ENCODE measurements around the gene KRT4.

KRT4 gene

GRCh38 chr12:52809166-52809565 lies 4.8 kb downstream of the KRT4 start:
- no peak overlapping the region for H3K27ac ChIP-seq (ENCODE audit: low read length)
- no peak overlapping the region for H3K4me3 ChIP-seq (ENCODE audit: low read length)
- no peaks in the 10 kb centered on the region for H3K9me3 ChIP-seq (ENCODE audit: control insufficient read depth, low read depth, low read length)
- no peaks in the 10 kb centered on the region for H3K36me3 ChIP-seq (ENCODE audit: control insufficient read depth, low read depth, low read length)
- no peaks in the 10 kb centered on the region for H3K27me3 ChIP-seq (ENCODE audit: control insufficient read depth, insufficient read depth, low read length)
- H3K9ac ChIP-seq (ENCODE audit: low read length), result no peak overlapping the region
- peaks cover 9% of the 10 kb centered on the region for H3K4me1 ChIP-seq (ENCODE audit: control insufficient read depth, low read depth, low read length)

- H3K36me3 ChIP-seq (ENCODE audit: control insufficient read depth, low read depth, low read length), result no peaks in the 10 kb centered on the region
- H3K27me3 ChIP-seq (ENCODE audit: control insufficient read depth, insufficient read depth, low read length), result no peaks in the 10 kb centered on the region
Measured at GRCh38 chr12:52808573-52809160, 5.2 kb downstream of the KRT4 start.

GRCh38 chr12:52807544-52808470 lies 6.1 kb downstream of the KRT4 start:
- Histone ChIP-seq H3K4me1 (ENCODE audit: control insufficient read depth, low read depth, low read length) (peaks cover 9% of the 10 kb centered on the region), H3K27me3 (ENCODE audit: control insufficient read depth, insufficient read depth, low read length) (no peaks in the 10 kb centered on the region)

More at GRCh38 chr12:52808573-52809160, 5.2 kb downstream of the KRT4 start:
- Histone ChIP-seq H3K27ac (ENCODE audit: low read length) (no peak overlapping the region), H3K9me3 (ENCODE audit: control insufficient read depth, low read depth, low read length) (no peaks in the 10 kb centered on the region), H3K4me1 (ENCODE audit: control insufficient read depth, low read depth, low read length) (peaks cover 9% of the 10 kb centered on the region), H3K9ac (ENCODE audit: low read length) (no peak overlapping the region), H3K4me3 (ENCODE audit: low read length) (no peak overlapping the region)

GRCh38 chr12:52806821-52807543 lies 6.9 kb downstream of the KRT4 start:
- Histone ChIP-seq H3K4me3 (ENCODE audit: low read length) (no peak overlapping the region), H3K36me3 (ENCODE audit: control insufficient read depth, low read depth, low read length) (no peaks in the 10 kb centered on the region), H3K9ac (ENCODE audit: low read length) (no peak overlapping the region), H3K27me3 (ENCODE audit: control insufficient read depth, insufficient read depth, low read length) (no peaks in the 10 kb centered on the region), H3K9me3 (ENCODE audit: control insufficient read depth, low read depth, low read length) (no peaks in the 10 kb centered on the region), H3K4me1 (ENCODE audit: control insufficient read depth, low read depth, low read length) (peaks cover 9% of the 10 kb centered on the region), H3K27ac (ENCODE audit: low read length) (no peak overlapping the region)

More at GRCh38 chr12:52807544-52808470, 6.1 kb downstream of the KRT4 start:
- Histone ChIP-seq H3K36me3 (ENCODE audit: control insufficient read depth, low read depth, low read length) (no peaks in the 10 kb centered on the region), H3K9ac (ENCODE audit: low read length) (no peak overlapping the region), H3K9me3 (ENCODE audit: control insufficient read depth, low read depth, low read length) (no peaks in the 10 kb centered on the region), H3K4me3 (ENCODE audit: low read length) (no peak overlapping the region), H3K27ac (ENCODE audit: low read length) (no peak overlapping the region)

- Histone ChIP-seq H3K4me3 (ENCODE audit: low read length) (no peak overlapping the region), H3K27me3 (ENCODE audit: control insufficient read depth, insufficient read depth, low read length) (no peaks in the 10 kb centered on the region), H3K9ac (ENCODE audit: low read length) (no peak overlapping the region), H3K27ac (ENCODE audit: low read length) (no peak overlapping the region), H3K36me3 (ENCODE audit: control insufficient read depth, low read depth, low read length) (no peaks in the 10 kb centered on the region), H3K9me3 (ENCODE audit: control insufficient read depth, low read depth, low read length) (no peaks in the 10 kb centered on the region), H3K4me1 (ENCODE audit: control insufficient read depth, low read depth, low read length) (peaks cover 9% of the 10 kb centered on the region)
Measured at GRCh38 chr12:52806169-52806811, 7.6 kb downstream of the KRT4 start.

GRCh38 chr12:52805739-52806138 lies 8.2 kb downstream of the KRT4 start:
- Histone ChIP-seq H3K4me3 (ENCODE audit: low read length) (no peak overlapping the region), H3K9me3 (ENCODE audit: control insufficient read depth, low read depth, low read length) (no peaks in the 10 kb centered on the region), H3K9ac (ENCODE audit: low read length) (no peak overlapping the region), H3K27me3 (ENCODE audit: control insufficient read depth, insufficient read depth, low read length) (no peaks in the 10 kb centered on the region), H3K36me3 (ENCODE audit: control insufficient read depth, low read depth, low read length) (no peaks in the 10 kb centered on the region), H3K4me1 (ENCODE audit: control insufficient read depth, low read depth, low read length) (peaks cover 9% of the 10 kb centered on the region), H3K27ac (ENCODE audit: low read length) (no peak overlapping the region)

- Histone ChIP-seq H3K9me3 (ENCODE audit: control insufficient read depth, low read depth, low read length) (no peaks in the 10 kb centered on the region), H3K36me3 (ENCODE audit: control insufficient read depth, low read depth, low read length) (no peaks in the 10 kb centered on the region), H3K4me1 (ENCODE audit: control insufficient read depth, low read depth, low read length) (peaks cover 14% of the 10 kb centered on the region), H3K4me3 (ENCODE audit: low read length) (no peak overlapping the region), H3K27me3 (ENCODE audit: control insufficient read depth, insufficient read depth, low read length) (no peaks in the 10 kb centered on the region), H3K9ac (ENCODE audit: low read length) (no peak overlapping the region), H3K27ac (ENCODE audit: low read length) (no peak overlapping the region)
Measured at GRCh38 chr12:52805000-52805399, 8.9 kb downstream of the KRT4 start.

- no peak overlapping the region for H3K4me3 ChIP-seq (ENCODE audit: low read length)
- H3K9me3 ChIP-seq (ENCODE audit: control insufficient read depth, low read depth, low read length), result no peaks in the 10 kb centered on the region
- no peak overlapping the region for H3K27ac ChIP-seq (ENCODE audit: low read length)
- no peaks in the 10 kb centered on the region for H3K27me3 ChIP-seq (ENCODE audit: control insufficient read depth, insufficient read depth, low read length)
- H3K36me3 ChIP-seq (ENCODE audit: control insufficient read depth, low read depth, low read length), result no peaks in the 10 kb centered on the region
- peaks cover 14% of the 10 kb centered on the region for H3K4me1 ChIP-seq (ENCODE audit: control insufficient read depth, low read depth, low read length)
- no peak overlapping the region for H3K9ac ChIP-seq (ENCODE audit: low read length)
Measured at GRCh38 chr12:52802442-52802841, 11.5 kb downstream of the KRT4 start.

- Histone ChIP-seq H3K27me3 (ENCODE audit: control insufficient read depth, insufficient read depth, low read length) (no peaks in the 10 kb centered on the region), H3K4me1 (ENCODE audit: control insufficient read depth, low read depth, low read length) (peaks cover 14% of the 10 kb centered on the region), H3K9me3 (ENCODE audit: control insufficient read depth, low read depth, low read length) (no peaks in the 10 kb centered on the region), H3K4me3 (ENCODE audit: low read length) (no peak overlapping the region), H3K9ac (ENCODE audit: low read length) (no peak overlapping the region), H3K36me3 (ENCODE audit: control insufficient read depth, low read depth, low read length) (no peaks in the 10 kb centered on the region), H3K27ac (ENCODE audit: low read length) (no peak overlapping the region)
Measured at GRCh38 chr12:52801773-52802172, 12.1 kb downstream of the KRT4 start.

- Histone ChIP-seq H3K36me3 (ENCODE audit: control insufficient read depth, low read depth, low read length) (no peaks in the 10 kb centered on the region), H3K9ac (ENCODE audit: low read length) (no peak overlapping the region), H3K27me3 (ENCODE audit: control insufficient read depth, insufficient read depth, low read length) (no peaks in the 10 kb centered on the region), H3K4me1 (ENCODE audit: control insufficient read depth, low read depth, low read length) (peaks cover 8% of the 10 kb centered on the region), H3K27ac (ENCODE audit: low read length) (no peak overlapping the region), H3K9me3 (ENCODE audit: control insufficient read depth, low read depth, low read length) (no peaks in the 10 kb centered on the region), H3K4me3 (ENCODE audit: low read length) (no peak overlapping the region)
Measured at GRCh38 chr12:52800259-52800917, 13.5 kb downstream of the KRT4 start.

All from iPS-18a (cell line).